HepG2 (cell line): ENCODE measurements around the gene GADD45A. TPM values are rescaled to one million over a fixed set of nuclear protein-coding genes. Genes with fewer than 3 reads are reported as not detected.

Experiments
- ATAC-seq: fragments of 200-7000 bp; cut with Tn5 transposase; 3 replicates; pipeline ENCODE4 v1.9.1; 2020; ENCODE audit warnings: mild to moderate bottlenecking, moderate library complexity
- BruUV-seq: library from RNA; stranded (reverse); fragments of 400-500 nt; replicated peaks from 2 replicates; lab custom pipeline; 2021; lab: Mats Ljungman, UMichigan
- CTCF ChIA-PET: fragments of 300-600 bp; formaldehyde crosslinking; extraction: SDS; loops from one replicate; lab custom pipeline; 2021; ENCODE audit warnings: low total read pairs, inconsistent platforms, low intra/inter-chr PET ratio; lab: Yijun Ruan, JAX
- POLR2A ChIA-PET: fragments of 350-600 bp; sonication (Branson Sonifier 250); formaldehyde crosslinking; loops from one replicate; lab custom pipeline; 2020; ENCODE audit warnings: antibody characterized with exemption, inconsistent platforms; lab: Yijun Ruan, JAX
- DNase-seq: peaks from one replicate; pipeline ENCODE4 v3.0.0-alpha.2; 2015; ENCODE audit warnings: low spot score
- FAIRE-seq: peaks from 3 replicates; lab custom pipeline; 2011; peaks lifted over from hg19 to GRCh38; lab: Jason Lieb, UNC
- H2AFZ ChIP-seq: one replicate; pipeline ENCODE4 v1.6.1; 2011; ENCODE audit warnings: low read length, inconsistent platforms
- H3K27ac ChIP-seq: fragments of 300-600 bp; 3 replicates; pipeline ENCODE4 v1.8.0; 2011; ENCODE audit warnings: mixed run types, mild to moderate bottlenecking, mixed read lengths, low read length, inconsistent platforms; ENCODE audit not compliant: insufficient read depth; ENCODE audit errors: extremely low read length
- H3K27me3 ChIP-seq, 2 experiments: fragments of 200-600 bp in 1 of 2; 2 replicates in 1 of 2; 3 replicates in 1 of 2; pipeline versions ENCODE4 v1.6.0 to v1.8.0; 2011; ENCODE audit warnings: low read length in 2 of 2, mild to moderate bottlenecking in 2 of 2, moderate library complexity in 2 of 2, inconsistent platforms in 1 of 2; ENCODE audit not compliant: insufficient read depth in 2 of 2, control insufficient read depth in 1 of 2
- H3K36me3 ChIP-seq, 2 experiments: fragments of 200-600 bp in 1 of 2; replicated peaks in 1 of 2; 2 replicates in 1 of 2; 3 replicates in 1 of 2; pipeline versions ENCODE4 v1.5.1 to v1.8.0; 2011; ENCODE audit warnings: low read length in 2 of 2, inconsistent platforms in 1 of 2; ENCODE audit not compliant: insufficient read depth in 2 of 2, control insufficient read depth in 1 of 2
- H3K4me1 ChIP-seq: 2 replicates; pipeline ENCODE4 v1.5.1; 2012; ENCODE audit warnings: low read length, inconsistent platforms; ENCODE audit not compliant: insufficient read depth
- H3K4me2 ChIP-seq: 2 replicates; pipeline ENCODE4 v1.6.0; 2011; ENCODE audit warnings: low read depth, low read length, inconsistent platforms
- H3K4me3 ChIP-seq, 3 experiments: fragments of 200-600 bp in 1 of 3; sonication (generic), shearing (Covaris generic) in 1 of 3; replicated peaks in 1 of 3; 2 replicates each; pipeline ENCODE4 v1.5.1; 2011 to 2016; ENCODE audit warnings: low read length in 3 of 3, inconsistent platforms in 2 of 3, low read depth in 2 of 3, mild to moderate bottlenecking in 2 of 3, control low read depth in 1 of 3, mixed read lengths in 1 of 3; ENCODE audit not compliant: insufficient read depth in 1 of 3
- H3K79me2 ChIP-seq: one replicate; pipeline ENCODE4 v1.6.1; 2011; ENCODE audit warnings: low read length, inconsistent platforms; ENCODE audit not compliant: insufficient read depth
- H3K9ac ChIP-seq: 2 replicates; pipeline ENCODE4 v1.6.0; 2011; ENCODE audit warnings: mild to moderate bottlenecking, low read depth, low read length, inconsistent platforms; ENCODE audit not compliant: insufficient read depth
- H3K9me3 ChIP-seq: 2 replicates; pipeline ENCODE4 v1.5.1; 2012; ENCODE audit warnings: mild to moderate bottlenecking, low read length
- H4K20me1 ChIP-seq: 2 replicates; pipeline ENCODE4 v1.6.0; 2011; ENCODE audit warnings: inconsistent platforms, mild to moderate bottlenecking, low read length, moderate library complexity; ENCODE audit not compliant: insufficient read depth
- AGO2 ChIP-seq: fragments of 200-400 bp; formaldehyde crosslinking; optimal IDR thresholded peaks from 2 replicates; pipeline ENCODE3; 2017; ENCODE audit warnings: mild to moderate bottlenecking, low read depth, low read length, moderate library complexity
- FOXP1 ChIP-seq, 2 experiments: fragments of 450-650 bp in 1 of 2; IDR thresholded peaks; 2 replicates each; pipeline ENCODE4 v1.6.1; 2017 to 2018; ENCODE audit warnings: antibody characterized with exemption in 1 of 2
- HMGXB3 ChIP-seq: sonication (generic); formaldehyde crosslinking; IDR thresholded peaks from 2 replicates; pipeline ENCODE4 v1.4.0; 2020; ENCODE audit warnings: missing genetic modification reagents, borderline replicate concordance
- HOXA7 ChIP-seq: sonication (generic); formaldehyde crosslinking; IDR thresholded peaks from 2 replicates; pipeline ENCODE4 v1.8.1; 2022; ENCODE audit warnings: mild to moderate bottlenecking, missing genetic modification reagents, moderate library complexity
- JARID2 ChIP-seq: sonication (generic); formaldehyde crosslinking; IDR thresholded peaks from 2 replicates; pipeline ENCODE4 v1.8.1; 2023; ENCODE audit warnings: missing genetic modification reagents, inconsistent platforms; ENCODE audit not compliant: insufficient replicate concordance
- KDM5B ChIP-seq: sonication (generic); formaldehyde crosslinking; IDR thresholded peaks from 2 replicates; pipeline ENCODE4 v1.4.0; 2020; ENCODE audit warnings: missing genetic modification reagents, mild to moderate bottlenecking, borderline replicate concordance
- NFKB2 ChIP-seq: sonication (generic); formaldehyde crosslinking; IDR thresholded peaks from 2 replicates; pipeline ENCODE4 v1.4.0; 2020; ENCODE audit warnings: missing genetic modification reagents, borderline replicate concordance
- POLR2AphosphoS5 ChIP-seq: IDR thresholded peaks from 2 replicates; pipeline ENCODE4 v1.6.1; 2012; ENCODE audit warnings: low read depth, low read length
- SAP130 ChIP-seq: IDR thresholded peaks from 2 replicates; pipeline ENCODE4 v1.6.1; 2016; ENCODE audit warnings: low read depth
- ZBTB37 ChIP-seq: sonication (generic); formaldehyde crosslinking; IDR thresholded peaks from 2 replicates; pipeline ENCODE4 v1.4.0; 2020; ENCODE audit warnings: mild to moderate bottlenecking, missing genetic modification reagents
- ZBTB8A ChIP-seq: sonication (generic); formaldehyde crosslinking; IDR thresholded peaks from 2 replicates; pipeline ENCODE4 v1.4.0; 2020; ENCODE audit warnings: mild to moderate bottlenecking, low read depth, missing genetic modification reagents, borderline replicate concordance
- ZIK1 ChIP-seq: sonication (generic); formaldehyde crosslinking; IDR thresholded peaks from 2 replicates; pipeline ENCODE4 v1.5.0; 2020; ENCODE audit warnings: mild to moderate bottlenecking, low read depth, missing genetic modification reagents, borderline replicate concordance
- ZMAT3 ChIP-seq: sonication (generic); formaldehyde crosslinking; conservative IDR thresholded peaks from 2 replicates; pipeline ENCODE4 v1.7.0; 2021; ENCODE audit warnings: missing genetic modification reagents
- ZNF253 ChIP-seq: sonication (generic); formaldehyde crosslinking; IDR thresholded peaks from 2 replicates; pipeline ENCODE4 v1.8.0; 2022; ENCODE audit warnings: mild to moderate bottlenecking, missing genetic modification reagents, borderline replicate concordance
- ZNF260 ChIP-seq: sonication (generic); formaldehyde crosslinking; IDR thresholded peaks from 2 replicates; pipeline ENCODE4 v1.4.0; 2020; ENCODE audit warnings: missing genetic modification reagents, low read depth, mild to moderate bottlenecking, borderline replicate concordance
- ZNF335 ChIP-seq: sonication (generic); formaldehyde crosslinking; IDR thresholded peaks from 2 replicates; pipeline ENCODE4 v1.4.0; 2020; ENCODE audit warnings: missing genetic modification reagents
- ZNF605 ChIP-seq: sonication (generic); formaldehyde crosslinking; IDR thresholded peaks from 2 replicates; pipeline ENCODE4 v1.8.0; 2022; ENCODE audit warnings: mild to moderate bottlenecking, missing genetic modification reagents
- ZNF879 ChIP-seq: sonication (generic); formaldehyde crosslinking; IDR thresholded peaks from 2 replicates; pipeline ENCODE4 v1.8.1; 2023; ENCODE audit warnings: missing genetic modification reagents
- WGBS: methylation state at CpG from one replicate; pipeline ENCODE4 v1.1.6; 2017; ENCODE audit warnings: low lambda C conversion rate; 5-methylcytosine and 5-hydroxymethylcytosine counted together
- in situ Hi-C: cut with HindIII; loops from 2 replicates; pipeline ENCODE4 v1.10.0; 2017; ENCODE audit warnings: low pct_unique_long_range_greater_than_20kb; ENCODE audit not compliant: extremely low pct_ligation_motif_present
- intact Hi-C: fragments of 100-400 bp; cut with micrococcal nuclease; formaldehyde crosslinking; loops from one replicate; pipeline ENCODE4 v1.10.0; 2022; ENCODE audit not compliant: unreplicated experiment
- polyA plus RNA-seq, 8 experiments: library from polyadenylated mRNA; depleted of rRNA in 3 of 8; stranded (reverse) in 7 of 8; unstranded in 1 of 8; fragments of >200 nt; fragmentation: Illumina TruSeq in 4 of 8; extraction: Trizol in 4 of 8; gene quantifications; 2 replicates each; pipeline versions ENCODE4 v1.2.1 to v1.2.3, GENCODE V29; 2011 to 2016; ENCODE audit warnings: low read depth in 4 of 8, missing spikeins in 1 of 8, mixed read lengths in 1 of 8; ENCODE audit not compliant: insufficient read depth in 1 of 8
- total RNA-seq, 5 experiments: library from RNA; depleted of rRNA; stranded (reverse); fragments of >200 nt; fragmentation: Illumina TruSeq; extraction: Trizol; gene quantifications; 2 replicates each; pipeline ENCODE4 v1.2.3, GENCODE V29; 2016; ENCODE audit warnings: low read depth in 1 of 5

The GADD45A gene
- total and polyA plus RNA-seq, 2 of the 13 experiments (the other 11 are each of a cell fraction or from before 2014, with no cell fraction given), result 33.2 to 46.2 TPM

GRCh38 chr1:67686267-67687197, 1.5 kb downstream of the GADD45A start:
- H3K9ac ChIP-seq, result peak overlapping the region; percentile 98
- ChIA-PET CTCF (no interaction called here), POLR2A (interaction anchor here (1.1 to 4.3 kb wide), 14 partner anchors 10 to 270 kb away, joined by 3 to 114 read pairs (median 20); no protein-coding TSS in a partner anchor)
- peak overlapping the region; percentile 97 to 99 (median 98) for H3K4me3 ChIP-seq
- peaks cover 54% of the 10 kb centered on the region for H3K4me1 ChIP-seq
- H3K27ac ChIP-seq, result peak overlapping the region; percentile 96
- in situ Hi-C loops (loop anchor here (5.0 to 10.0 kb wide), 2 partner anchors 76 to 122 kb away; no protein-coding TSS in a partner anchor), intact Hi-C loops (loop anchor here (5.0 kb wide), 1 partner anchor 259 kb away; no protein-coding TSS in a partner anchor)
- no peaks in the 10 kb centered on the region for H3K9me3 ChIP-seq
- peaks cover 15% of the 10 kb centered on the region for H4K20me1 ChIP-seq
- FAIRE-seq (peak; percentile 86), ATAC-seq (peak; percentile 59), DNase-seq (peak; percentile 89)
- peak overlapping the region; percentile 96 for H3K4me2 ChIP-seq
- WGBS, result 3% methylated on average over 6 of the region's 43 CpGs
- no peaks in the 10 kb centered on the region; a peak in 1 of 5 replicates for H3K27me3 ChIP-seq
- H3K36me3 ChIP-seq, result peaks cover 1 to 14% of the 10 kb centered on the region in 2 experiments; a peak in 2 of 5 replicates
- BruUV-seq, result TSS peak; percentile 78
- H2AFZ ChIP-seq, result no peak overlapping the region
- peaks cover 28% of the 10 kb centered on the region for H3K79me2 ChIP-seq
- TF ChIP-seq ZBTB37 (CRISPR knock-in tag) (no peak), POLR2AphosphoS5 (peak; percentile 52), ZNF879 (CRISPR knock-in tag) (no peak), NFKB2 (CRISPR knock-in tag) (no peak), AGO2 (peak; percentile 98), ZNF260 (no peak), ZIK1 (CRISPR knock-in tag) (no peak), KDM5B (peak; percentile 88; the same call in 1 of the 2 replicates), JARID2 (CRISPR knock-in tag) (no peak), ZNF605 (CRISPR knock-in tag) (peak; percentile 71; the same call in 1 of the 2 replicates), ZNF335 (CRISPR knock-in tag) (peak; percentile 37; the same call in 1 of the 2 replicates), HOXA7 (CRISPR knock-in tag) (no peak), ZBTB8A (no peak), ZMAT3 (CRISPR knock-in tag) (no peak), HMGXB3 (CRISPR knock-in tag) (no peak), SAP130 (CRISPR knock-in tag) (peak; percentile 84), ZNF253 (CRISPR knock-in tag) (peak; percentile 48; the same call in 1 of the 2 replicates), FOXP1 (IDR thresholded peaks at IDR 0.05) (no peak), FOXP1 (CRISPR knock-in tag; IDR thresholded peaks at IDR 0.05) (no peak)
